Endothelial cell of umbilical vein (primary cell): Measurements from ENCODE around the gene SOX13. TPM values are rescaled to one million over a fixed set of nuclear protein-coding genes. Genes with fewer than 3 reads are reported as not detected.

Experiments used
- BruUV-seq: library from RNA; stranded (reverse); fragments of 400-500 nt; replicated peaks from 2 replicates; lab custom pipeline; 2021; lab: Mats Ljungman, UMichigan
- CTCF ChIA-PET: fragments of 300-600, 350-600 bp; sonication (Branson Sonifier 250); formaldehyde crosslinking; loops from one replicate; lab custom pipeline; 2021; ENCODE audit warnings: antibody characterized with exemption, inconsistent platforms; lab: Charles Lee
- POLR2A ChIA-PET: fragments of 300-600, 350-600 bp; sonication (Branson Sonifier 250); formaldehyde crosslinking; loops from one replicate; lab custom pipeline; 2021; ENCODE audit warnings: antibody characterized with exemption, inconsistent platforms; lab: Charles Lee
- DNase-seq: peaks from one replicate; pipeline ENCODE4 v3.0.0-alpha.2; 2011; ENCODE audit warnings: low read depth, low spot score
- FAIRE-seq: peaks from 2 replicates; lab custom pipeline; 2011; peaks lifted over from hg19 to GRCh38; lab: Jason Lieb, UNC
- H2AFZ ChIP-seq: 2 replicates; pipeline ENCODE4 v1.6.0; 2012; ENCODE audit warnings: low read depth, low read length, control low read depth, inconsistent platforms
- H3K27ac ChIP-seq: 2 replicates; pipeline ENCODE4 v1.5.1; 2011; ENCODE audit warnings: low read depth, mild to moderate bottlenecking, control low read depth, low read length, moderate library complexity; ENCODE audit not compliant: insufficient read depth
- H3K27me3 ChIP-seq, 2 experiments: 2 replicates each; pipeline versions ENCODE4 v1.6.0 to v1.6.1; 2011; ENCODE audit warnings: low read length in 2 of 2, mixed read lengths in 1 of 2; ENCODE audit not compliant: control insufficient read depth in 2 of 2, insufficient read depth in 2 of 2
- H3K36me3 ChIP-seq, 2 experiments: 2 replicates in 1 of 2; 3 replicates in 1 of 2; pipeline ENCODE4 v1.5.1; 2011; ENCODE audit warnings: low read length in 2 of 2, mild to moderate bottlenecking in 1 of 2, moderate library complexity in 1 of 2; ENCODE audit not compliant: control insufficient read depth in 2 of 2, insufficient read depth in 2 of 2; ENCODE audit errors: extremely low read depth in 1 of 2
- H3K4me1 ChIP-seq: 3 replicates; pipeline ENCODE4 v1.5.1; 2011; ENCODE audit warnings: mild to moderate bottlenecking, low read length; ENCODE audit not compliant: control insufficient read depth, insufficient read depth; ENCODE audit errors: extremely low read depth
- H3K4me2 ChIP-seq: 2 replicates; pipeline ENCODE4 v1.6.1; 2011; ENCODE audit warnings: low read length, control low read depth, mixed read lengths; ENCODE audit not compliant: insufficient read depth
- H3K4me3 ChIP-seq, 3 experiments: fragments of 200-600 bp in 1 of 3; sonication (generic), shearing (Covaris generic) in 1 of 3; replicated peaks in 1 of 3; 2 replicates each; pipeline ENCODE4 v1.5.1; 2011 to 2016; ENCODE audit warnings: control low read depth in 3 of 3, low read length in 3 of 3, mild to moderate bottlenecking in 2 of 3, inconsistent platforms in 1 of 3, low read depth in 1 of 3, moderate library complexity in 1 of 3; ENCODE audit not compliant: insufficient read depth in 1 of 3
- H3K79me2 ChIP-seq: 2 replicates; pipeline ENCODE4 v1.6.0; 2012; ENCODE audit warnings: low read length, inconsistent platforms; ENCODE audit not compliant: control insufficient read depth, insufficient read depth
- H3K9ac ChIP-seq: replicated peaks from 2 replicates; pipeline ENCODE3; 2011; ENCODE audit warnings: low read length, control low read depth; ENCODE audit not compliant: insufficient read depth; ENCODE audit errors: extremely low read depth
- H3K9me1 ChIP-seq: replicated peaks from 3 replicates; pipeline ENCODE4 v1.6.0; 2011; ENCODE audit warnings: mild to moderate bottlenecking, low read length; ENCODE audit not compliant: control insufficient read depth, insufficient read depth; ENCODE audit errors: extremely low read depth
- H3K9me3 ChIP-seq: replicated peaks from 2 replicates; pipeline ENCODE4 v1.5.1; 2012; ENCODE audit warnings: low read length, inconsistent platforms; ENCODE audit not compliant: control insufficient read depth, insufficient read depth
- H4K20me1 ChIP-seq: replicated peaks from 2 replicates; pipeline ENCODE3; 2011; ENCODE audit warnings: mild to moderate bottlenecking, low read length; ENCODE audit not compliant: control insufficient read depth, insufficient read depth; ENCODE audit errors: extremely low read depth
- FOS ChIP-seq: IDR thresholded peaks from 2 replicates; pipeline ENCODE4 v1.6.1; 2011; ENCODE audit warnings: mild to moderate bottlenecking, low read length, moderate library complexity, borderline replicate concordance; ENCODE audit not compliant: insufficient read depth
- POLR2AphosphoS5 ChIP-seq: IDR thresholded peaks from 2 replicates; pipeline ENCODE4 v1.6.1; 2012; ENCODE audit warnings: low read depth, mild to moderate bottlenecking, control low read depth, low read length, moderate library complexity; ENCODE audit not compliant: insufficient read depth
- dilution Hi-C: fragments of 300-500 bp; cut with MboI; formaldehyde crosslinking; loops from one replicate; pipeline ENCODE4 v1.15.0; 2019; ENCODE audit warnings: low sequenced_read_pairs; ENCODE audit not compliant: extremely low pct_ligation_motif_present
- intact Hi-C: fragments of 100-400 bp; cut with micrococcal nuclease; formaldehyde crosslinking; loops from one replicate; pipeline ENCODE4 v1.10.0; 2022
- polyA plus RNA-seq, 4 experiments: library from polyadenylated mRNA; depleted of rRNA in 3 of 4; stranded (reverse) in 3 of 4; unstranded in 1 of 4; fragments of >200 nt; gene quantifications; 2 replicates each; pipeline versions ENCODE4 v1.2.1 to v1.2.3, GENCODE V29; 2011 to 2012; ENCODE audit warnings: missing spikeins in 1 of 4
- total RNA-seq: library from RNA; stranded (reverse); gene quantifications from 2 replicates; pipeline ENCODE4 v1.2.3, GENCODE V29; 2021

SOX13 gene
- total and polyA plus RNA-seq, 2 donors (not counting 3 experiments of a cell fraction or from before 2014, with no cell fraction given), result 40.8 to 57.7 TPM

- FAIRE-seq (no peak), DNase-seq (no peak)
- intact Hi-C loops (no loop called here), dilution Hi-C loops (no loop called here)
- Histone ChIP-seq H3K27me3 (no peaks in the 10 kb centered on the region), H3K79me2 (no peaks in the 10 kb centered on the region), H3K9ac (no peak overlapping the region), H3K9me1 (no peaks in the 10 kb centered on the region), H3K4me3 (no peak overlapping the region), H3K27ac (no peak overlapping the region), H3K9me3 (no peaks in the 10 kb centered on the region), H3K4me2 (no peak overlapping the region), H2AFZ (no peak overlapping the region), H3K4me1 (no peaks in the 10 kb centered on the region), H4K20me1 (no peaks in the 10 kb centered on the region), H3K36me3 (no peaks in the 10 kb centered on the region)
- CTCF ChIA-PET, result interaction anchor here (1.3 to 1.9 kb wide), 3 partner anchors 95 to 162 kb away, joined by 3 to 6 read pairs (median 5); no protein-coding TSS in a partner anchor
- BruUV-seq, result no TSS peak
- TF ChIP-seq POLR2AphosphoS5 (no peak), FOS (peak; percentile 12)
- POLR2A ChIA-PET, result no interaction called here
These were observed 40.2 kb upstream of the SOX13 start for GRCh38 chr1:204032642-204033235.

- TF ChIP-seq POLR2AphosphoS5, result no peak
- CTCF ChIA-PET, result interaction anchor here (1.3 to 1.9 kb wide), 3 partner anchors 94 to 162 kb away, joined by 3 to 6 read pairs (median 5); no protein-coding TSS in a partner anchor
- H3K4me3 ChIP-seq, result no peak overlapping the region
- no peaks in the 10 kb centered on the region for H3K4me1 ChIP-seq
- no peak overlapping the region for H3K4me2 ChIP-seq
- H3K27ac ChIP-seq, result no peak overlapping the region
- no peak overlapping the region for H3K9ac ChIP-seq
- H4K20me1 ChIP-seq, result no peaks in the 10 kb centered on the region
- H3K9me1 ChIP-seq, result no peaks in the 10 kb centered on the region
- POLR2A ChIA-PET, result no interaction called here
- no peaks in the 10 kb centered on the region for H3K27me3 ChIP-seq
- dilution Hi-C loops, result no loop called here
- no peak for FAIRE-seq
- no TSS peak for BruUV-seq
- no peak for DNase-seq
- H3K36me3 ChIP-seq, result no peaks in the 10 kb centered on the region
- H3K79me2 ChIP-seq, result no peaks in the 10 kb centered on the region
- no peak overlapping the region for H2AFZ ChIP-seq
- intact Hi-C loops, result no loop called here
- H3K9me3 ChIP-seq, result no peaks in the 10 kb centered on the region
These were observed 39.6 kb upstream of the SOX13 start for GRCh38 chr1:204033306-204033705.
